Uterus (tissue), 4 donors: ENCODE measurements around the gene ST6GALNAC4. TPM values are rescaled to one million over a fixed set of nuclear protein-coding genes. Genes with fewer than 3 reads are reported as not detected.

Experiments
- DNase-seq, 2 donors: peaks; one replicate each; pipeline ENCODE4 v3.0.0-alpha.2; 2019 to 2020
- H3K27ac ChIP-seq, 2 donors: fragments of 200-600 bp; sonication (generic); 1 replicate in 1 of 2; 2 replicates in 1 of 2; pipeline ENCODE4 v1.5.1; 2016 to 2018
- H3K27me3 ChIP-seq, 2 donors: fragments of 200-600 bp; sonication (generic); one replicate each; pipeline ENCODE4 v1.5.1; 2018 to 2019; ENCODE audit warnings: control low read depth in 1 of 2
- H3K36me3 ChIP-seq, 2 donors: fragments of 200-600 bp; sonication (generic); one replicate each; pipeline ENCODE4 v1.5.1; 2019; ENCODE audit warnings: control low read depth in 1 of 2
- H3K4me1 ChIP-seq, 2 donors: fragments of 200-600 bp; sonication (generic); one replicate each; pipeline ENCODE4 v1.5.1; 2018 to 2019; ENCODE audit warnings: control low read depth in 1 of 2
- H3K4me3 ChIP-seq, 2 donors: fragments of 200-600 bp; sonication (generic); 1 replicate in 1 of 2; 2 replicates in 1 of 2; pipeline ENCODE4 v1.5.1; 2018 to 2019; ENCODE audit warnings: mild to moderate bottlenecking in 1 of 2
- H3K9me3 ChIP-seq, 2 donors: fragments of 200-600 bp; sonication (generic); one replicate each; pipeline ENCODE4 v1.5.1; 2019; ENCODE audit warnings: control low read depth in 1 of 2
- CTCF ChIP-seq, 4 experiments: fragments of 200-600 bp in 2 of 4; fragments of 450-650 bp in 2 of 4; sonication (generic) in 2 of 4; IDR thresholded peaks; one replicate each; pipeline ENCODE4 v1.5.1; 2016 to 2019; ENCODE audit warnings: antibody characterized with exemption in 4 of 4, mild to moderate bottlenecking in 2 of 4, moderate library complexity in 1 of 4
- POLR2A ChIP-seq, 2 donors: fragments of 450-650 bp; IDR thresholded peaks; one replicate each; pipeline ENCODE4 v1.6.1; 2016; ENCODE audit warnings: antibody characterized with exemption in 2 of 2, mild to moderate bottlenecking in 1 of 2, moderate library complexity in 1 of 2
- intact Hi-C: fragments of 100-400 bp; cut with DNase I; formaldehyde crosslinking; loops from one replicate; pipeline ENCODE4 v1.15.1; 2023; ENCODE audit warnings: low total_unique reads
- total RNA-seq, 4 donors: library from RNA; depleted of rRNA in 3 of 4; stranded (reverse); fragments of >200 nt in 3 of 4; gene quantifications; one replicate each; pipeline versions ENCODE4 v1.1.0 to v1.2.4, GENCODE V29; 2014 to 2023
- donor health status: DM: yes; HTN: yes; CAD: no.

The ST6GALNAC4 gene
- total RNA-seq, 4 donors from 2014 or later: 0.59 to 41.7 (median 20.7) TPM

DNA sequence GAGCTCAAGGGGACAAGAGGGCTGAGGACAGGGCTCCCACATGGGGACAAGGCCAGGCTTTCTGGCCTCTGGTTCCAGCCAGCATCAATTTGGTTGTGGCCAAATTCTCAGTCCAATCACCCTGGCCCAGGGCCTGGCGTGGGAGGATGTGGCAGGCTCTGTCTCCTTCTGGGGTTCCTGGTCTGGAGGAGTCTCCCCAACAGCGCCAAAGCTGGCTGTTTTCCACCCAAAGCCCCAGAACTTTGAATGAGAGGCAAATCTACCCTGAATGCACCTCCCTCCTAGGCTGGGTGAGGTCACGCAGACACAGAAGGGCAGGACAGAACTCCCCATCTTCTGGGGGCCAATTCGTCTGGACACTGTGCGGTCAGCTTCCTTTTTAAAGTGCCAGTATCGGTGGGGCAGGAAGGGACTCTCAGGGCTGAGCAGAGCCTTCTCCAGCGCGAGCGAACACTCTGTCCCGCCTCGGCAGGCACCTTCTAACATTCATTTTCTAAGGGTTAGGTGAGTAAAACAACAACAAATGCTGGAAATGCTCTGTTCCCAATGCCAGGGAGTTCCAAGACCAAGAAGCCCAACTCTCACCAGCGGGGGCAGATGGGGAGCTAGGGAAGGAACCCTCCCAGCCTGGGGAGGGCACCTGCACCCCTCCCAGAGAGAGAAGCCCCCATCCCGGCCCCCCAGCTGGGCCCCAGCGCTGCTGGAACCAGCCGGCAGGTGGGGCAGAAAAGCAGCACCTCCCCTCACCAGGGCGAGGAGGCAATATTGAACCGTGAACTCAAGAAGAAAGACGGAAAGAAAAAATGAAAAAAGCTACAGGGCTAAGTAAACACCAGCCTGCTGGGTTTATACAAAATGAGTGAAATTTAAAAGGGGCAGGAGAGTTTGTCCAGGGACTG, 24.5 kb upstream of the ST6GALNAC4 start:
- intact Hi-C loops: loop anchor here (5.0 kb wide), 2 partner anchors 96 to 181 kb away; no protein-coding TSS in a partner anchor
- H3K4me3 ChIP-seq: no peak overlapping the region
- peaks cover 9% of the 10 kb centered on the region in 2 donors for H3K4me1 ChIP-seq
- H3K36me3 ChIP-seq: no peaks in the 10 kb centered on the region
- no peaks in the 10 kb centered on the region for H3K9me3 ChIP-seq
- no peak for DNase-seq
- H3K27ac ChIP-seq: peak overlapping the region; percentile 71 to 75
- TF ChIP-seq POLR2A (IDR thresholded peaks at IDR 0.05) (no peak), CTCF (IDR thresholded peaks at IDR 0.05) (no peak)
- no peaks in the 10 kb centered on the region for H3K27me3 ChIP-seq

DNA sequence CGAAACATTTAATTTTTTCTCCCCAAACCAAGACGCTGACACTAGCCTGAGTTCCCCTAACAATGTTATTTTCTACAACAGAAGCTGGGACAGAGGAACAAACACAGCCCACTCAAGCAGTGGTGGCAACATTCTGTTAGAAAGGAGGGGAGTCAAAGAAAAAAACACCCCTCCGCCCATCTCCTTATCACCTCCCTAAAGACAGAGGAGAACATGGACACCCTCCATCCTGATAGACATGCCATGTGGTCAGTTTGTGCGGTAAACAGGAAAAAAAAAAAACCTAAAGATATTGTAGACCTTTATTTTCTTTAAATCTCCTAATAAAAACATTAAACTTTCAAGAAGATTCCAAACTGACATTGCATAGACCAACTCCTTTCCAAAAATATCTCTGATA, 23.8 kb upstream of the ST6GALNAC4 start:
- H3K27me3 ChIP-seq: no peaks in the 10 kb centered on the region
- no peaks in the 10 kb centered on the region for H3K9me3 ChIP-seq
- intact Hi-C loops: loop anchor here (5.0 kb wide), 2 partner anchors 97 to 182 kb away; no protein-coding TSS in a partner anchor
- DNase-seq: no peak
- no peak for TF ChIP-seq POLR2A (IDR thresholded peaks at IDR 0.05)
- no peak for TF ChIP-seq CTCF (IDR thresholded peaks at IDR 0.05)
- peak overlapping the region; percentile 71 to 75 for H3K27ac ChIP-seq
- H3K4me1 ChIP-seq: peaks cover 10 to 12% of the 10 kb centered on the region in 2 donors
- H3K36me3 ChIP-seq: no peaks in the 10 kb centered on the region
- no peak overlapping the region for H3K4me3 ChIP-seq

DNA sequence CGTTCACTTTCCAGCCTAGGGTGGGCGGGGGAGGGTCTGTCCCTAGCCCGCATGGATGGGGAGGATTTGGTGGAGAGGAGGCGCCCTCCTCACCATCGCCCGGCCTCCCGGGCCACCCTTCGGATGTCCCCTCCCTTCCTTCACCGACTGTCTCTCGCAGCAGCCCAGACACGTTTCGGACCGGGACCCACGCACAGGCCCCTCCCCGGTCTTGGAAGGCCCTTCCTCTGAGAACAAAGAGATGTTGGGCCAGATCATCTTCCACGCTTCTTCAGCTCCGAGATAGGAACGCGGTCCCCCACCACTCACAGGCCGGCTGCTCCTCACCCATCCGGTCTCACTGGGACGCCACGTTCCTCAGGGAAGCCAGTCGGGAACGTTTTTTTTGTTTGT, 21.5 kb upstream of the ST6GALNAC4 start:
- Histone ChIP-seq H3K4me1 (peaks cover 10 to 12% of the 10 kb centered on the region in 2 donors), H3K36me3 (no peaks in the 10 kb centered on the region), H3K9me3 (no peaks in the 10 kb centered on the region), H3K27me3 (no peaks in the 10 kb centered on the region), H3K27ac (peak overlapping the region; percentile 80 to 81), H3K4me3 (peak overlapping the region; percentile 69 to 88)
- TF ChIP-seq POLR2A (IDR thresholded peaks at IDR 0.05): no peak
- TF ChIP-seq CTCF (IDR thresholded peaks at IDR 0.05): no peak
- DNase-seq: no peak
- intact Hi-C loops: no loop called here

DNA sequence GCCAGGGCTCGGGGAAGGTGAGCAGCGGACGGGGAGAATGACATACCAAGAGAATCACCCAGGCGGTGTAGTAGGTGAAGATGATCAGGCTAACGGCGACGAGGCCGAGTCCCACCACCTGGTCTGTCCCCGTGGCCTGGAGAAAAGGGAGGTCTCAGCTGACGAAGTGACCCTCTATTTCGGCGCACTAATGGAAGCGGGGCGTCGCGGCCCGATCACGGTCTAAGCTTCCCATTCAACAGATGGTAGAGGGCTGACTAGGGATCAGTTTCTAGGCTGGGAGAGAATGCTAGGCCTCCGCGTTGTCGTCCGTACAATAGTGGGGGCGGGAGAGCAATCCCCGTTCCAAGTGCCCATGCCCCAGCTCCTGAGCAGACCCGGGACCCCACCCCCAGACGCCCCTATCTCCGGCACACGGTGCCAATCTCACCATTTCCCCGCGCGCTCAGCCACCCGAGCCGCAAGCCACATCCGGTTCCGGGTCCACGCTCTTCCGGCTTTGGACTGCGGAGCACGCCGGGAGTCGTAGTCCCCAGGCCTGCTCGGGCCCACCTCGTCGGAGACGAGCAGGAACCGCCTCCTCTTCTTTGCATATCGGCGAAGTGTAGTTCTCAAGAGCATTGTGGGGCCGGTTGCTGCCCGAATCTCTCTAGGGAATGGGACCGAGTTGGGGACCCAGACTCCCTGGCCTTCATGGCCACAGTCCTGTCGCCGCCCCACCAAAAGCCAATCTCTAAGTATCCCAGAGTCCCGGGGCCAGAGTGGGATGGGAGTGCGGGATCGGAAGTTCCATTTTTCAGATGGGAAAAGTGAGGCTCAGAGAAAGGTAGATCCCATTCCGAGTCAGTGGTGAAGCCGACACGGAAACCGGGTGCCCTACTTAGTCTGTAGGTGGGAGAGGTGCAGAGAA, 20.8 kb upstream of the ST6GALNAC4 start, which contains the start of gene DPM2:
Gene DPM2 (minus strand): TSS at position 467 of the 910 bp plus-strand sequence. CDS start 34 bp downstream, at position 433.
- peak; percentile 79 to 83 for DNase-seq
- intact Hi-C loops: no loop called here
- no peaks in the 10 kb centered on the region for H3K27me3 ChIP-seq
- peak within 1 kb of the TSS; percentile 69 to 88 for H3K4me3 ChIP-seq
- H3K9me3 ChIP-seq: no peaks in the 10 kb centered on the region
- H3K27ac ChIP-seq: peak within 1 kb of the TSS; percentile 80 to 81
- H3K36me3 ChIP-seq: no peaks in the 10 kb centered on the region
- H3K4me1 ChIP-seq: peaks cover 10 to 12% of the 10 kb centered on the region in 2 donors
- TF ChIP-seq CTCF (IDR thresholded peaks at IDR 0.05) (no peak), POLR2A (IDR thresholded peaks at IDR 0.05) (peak; percentile 10 to 59)
